ENCODE data around the gene GSE1.

The GSE1 gene

DNA sequence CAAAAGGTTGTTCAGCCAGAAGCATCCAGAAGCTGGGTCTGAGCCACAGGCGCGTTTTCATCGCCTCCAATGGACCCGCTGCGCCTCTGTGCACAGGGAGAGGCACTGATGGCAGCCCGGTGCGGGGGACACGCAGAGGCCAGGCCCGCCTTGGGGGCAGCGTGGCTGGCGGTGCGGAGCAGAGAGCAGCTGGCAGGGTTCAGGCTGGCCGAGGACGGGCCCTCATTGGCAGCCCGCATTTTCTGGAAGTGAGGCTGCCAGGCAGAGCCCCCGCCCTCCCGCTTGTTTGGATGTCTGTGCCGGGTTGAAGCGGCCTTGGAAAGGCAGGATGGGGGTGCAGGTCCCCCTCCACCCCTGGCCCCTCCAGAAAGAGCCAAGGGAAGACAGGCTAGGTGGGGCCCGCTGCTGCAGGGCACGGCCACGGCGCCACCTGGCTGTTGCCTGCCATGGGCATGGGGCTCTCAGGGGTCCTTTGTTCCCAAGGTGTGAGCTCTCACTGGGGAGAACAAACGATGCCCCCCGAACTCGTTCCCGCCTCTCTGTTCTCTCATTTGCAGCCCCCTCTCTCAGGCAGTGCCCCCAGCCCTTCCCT, 18.8 kb downstream of the GSE1 start:
- no peak overlapping the region for H3K4me3 ChIP-seq (ENCODE audit: low read depth, low read length)
- CTCF ChIA-PET, result interaction anchor here (0.6 to 1.2 kb wide), 2 partner anchors 16 to 210 kb away, joined by 3 read pairs; no protein-coding TSS in a partner anchor

DNA sequence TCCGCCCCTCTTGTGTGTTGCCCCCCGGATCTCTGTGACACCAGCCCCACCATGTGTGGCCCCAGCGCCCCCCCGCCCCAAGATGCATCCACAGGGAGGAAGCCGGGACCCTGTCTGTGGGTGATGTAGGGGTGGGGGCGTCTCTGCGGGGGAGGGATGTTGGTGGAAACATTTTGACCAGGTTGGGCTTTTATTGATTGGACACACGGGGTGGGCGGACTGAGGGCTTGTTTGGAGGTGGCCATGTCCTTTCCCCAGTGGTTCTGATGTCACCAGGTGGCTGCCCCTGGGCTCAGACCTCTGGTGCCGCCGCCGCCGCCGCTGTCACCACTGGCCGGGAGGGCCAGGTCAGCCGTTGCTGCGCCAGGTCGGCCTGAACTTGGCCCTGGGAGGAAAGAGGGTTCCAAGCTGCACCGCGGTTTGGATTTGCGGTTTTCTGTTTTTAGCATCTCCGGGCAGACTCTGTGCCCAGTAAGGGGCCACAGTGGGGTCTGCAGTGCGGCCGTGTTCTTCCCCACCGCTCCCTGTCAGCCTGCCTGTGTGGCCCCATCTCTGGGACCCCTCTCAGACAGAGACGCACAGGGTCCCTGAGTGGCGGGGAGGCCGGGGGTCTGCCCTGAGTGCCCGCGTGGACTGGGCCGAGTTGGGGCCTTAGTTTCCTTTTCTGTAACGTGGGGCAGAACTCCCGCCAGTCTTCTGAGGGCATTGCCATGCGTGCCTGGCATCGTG, 19.8 kb downstream of the GSE1 start:
- Histone ChIP-seq H3K9me3 (ENCODE audit: control insufficient read depth, insufficient read depth, low read depth, low read length) (no peaks in the 10 kb centered on the region), H3K4me3 (ENCODE audit: low read depth, low read length) (no peak overlapping the region), H3K27ac (ENCODE audit: extremely low read depth, low read depth, low read length) (no peak overlapping the region), H3K36me3 (ENCODE audit: control insufficient read depth in 2 of 2, insufficient read depth in 1 of 2, low read length in 2 of 2) (peaks cover 0 to 84% of the 10 kb centered on the region in 2 experiments; a peak in 1 of 3 replicates), H3K4me1 (ENCODE audit: control insufficient read depth, insufficient read depth, low read length) (no peaks in the 10 kb centered on the region)
- ChIA-PET CTCF (interaction anchor here (0.5 to 1.2 kb wide), 3 partner anchors 15 to 211 kb away, joined by 3 read pairs; no protein-coding TSS in a partner anchor), POLR2A (no interaction called here)
- TF ChIP-seq ZFHX2 (tag by site-specific recombination; conservative IDR thresholded peaks at IDR 0.05), result peak; percentile 58
- TF ChIP-seq, protein P1, sequence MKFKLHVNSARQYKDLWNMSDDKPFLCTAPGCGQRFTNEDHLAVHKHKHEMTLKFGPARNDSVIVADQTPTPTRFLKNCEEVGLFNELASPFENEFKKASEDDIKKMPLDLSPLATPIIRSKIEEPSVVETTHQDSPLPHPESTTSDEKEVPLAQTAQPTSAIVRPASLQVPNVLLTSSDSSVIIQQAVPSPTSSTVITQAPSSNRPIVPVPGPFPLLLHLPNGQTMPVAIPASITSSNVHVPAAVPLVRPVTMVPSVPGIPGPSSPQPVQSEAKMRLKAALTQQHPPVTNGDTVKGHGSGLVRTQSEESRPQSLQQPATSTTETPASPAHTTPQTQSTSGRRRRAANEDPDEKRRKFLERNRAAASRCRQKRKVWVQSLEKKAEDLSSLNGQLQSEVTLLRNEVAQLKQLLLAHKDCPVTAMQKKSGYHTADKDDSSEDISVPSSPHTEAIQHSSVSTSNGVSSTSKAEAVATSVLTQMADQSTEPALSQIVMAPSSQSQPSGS (tag by site-specific recombination; IDR thresholded peaks at IDR 0.05; ENCODE audit: low read depth), result no peak
- TF ChIP-seq ZFP37 (tag by site-specific recombination; IDR thresholded peaks at IDR 0.05), result no peak
- TF ChIP-seq EGR2 (tag by site-specific recombination; IDR thresholded peaks at IDR 0.05; ENCODE audit: low read depth), result peak; percentile 57; the same call in 1 of the 2 replicates

More for the DNA sequence above, 18.8 kb downstream of the GSE1 start:
- POLR2A ChIA-PET, result no interaction called here
- TF ChIP-seq, protein P2, sequence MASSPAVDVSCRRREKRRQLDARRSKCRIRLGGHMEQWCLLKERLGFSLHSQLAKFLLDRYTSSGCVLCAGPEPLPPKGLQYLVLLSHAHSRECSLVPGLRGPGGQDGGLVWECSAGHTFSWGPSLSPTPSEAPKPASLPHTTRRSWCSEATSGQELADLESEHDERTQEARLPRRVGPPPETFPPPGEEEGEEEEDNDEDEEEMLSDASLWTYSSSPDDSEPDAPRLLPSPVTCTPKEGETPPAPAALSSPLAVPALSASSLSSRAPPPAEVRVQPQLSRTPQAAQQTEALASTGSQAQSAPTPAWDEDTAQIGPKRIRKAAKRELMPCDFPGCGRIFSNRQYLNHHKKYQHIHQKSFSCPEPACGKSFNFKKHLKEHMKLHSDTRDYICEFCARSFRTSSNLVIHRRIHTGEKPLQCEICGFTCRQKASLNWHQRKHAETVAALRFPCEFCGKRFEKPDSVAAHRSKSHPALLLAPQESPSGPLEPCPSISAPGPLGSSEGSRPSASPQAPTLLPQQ (tag by site-specific recombination; IDR thresholded peaks at IDR 0.05), result peak; percentile 92
- TF ChIP-seq ZFP69B (tag by site-specific recombination; IDR thresholded peaks at IDR 0.05) (peak; percentile 74), ZNF391 (tag by site-specific recombination; IDR thresholded peaks at IDR 0.05; ENCODE audit: borderline replicate concordance, low read depth) (no peak), ZNF324 (tag by site-specific recombination; IDR thresholded peaks at IDR 0.05) (no peak), ZNF404 (tag by site-specific recombination; IDR thresholded peaks at IDR 0.05) (no peak)
- H3K27ac ChIP-seq (ENCODE audit: extremely low read depth, low read depth, low read length), result no peak overlapping the region
- peaks cover 0 to 75% of the 10 kb centered on the region in 2 experiments; a peak in 1 of 3 replicates for H3K36me3 ChIP-seq (ENCODE audit: control insufficient read depth in 2 of 2, insufficient read depth in 1 of 2, low read length in 2 of 2)
- H3K4me1 ChIP-seq (ENCODE audit: control insufficient read depth, insufficient read depth, low read length), result no peaks in the 10 kb centered on the region
- H3K9me3 ChIP-seq (ENCODE audit: control insufficient read depth, insufficient read depth, low read depth, low read length), result no peaks in the 10 kb centered on the region

DNA sequence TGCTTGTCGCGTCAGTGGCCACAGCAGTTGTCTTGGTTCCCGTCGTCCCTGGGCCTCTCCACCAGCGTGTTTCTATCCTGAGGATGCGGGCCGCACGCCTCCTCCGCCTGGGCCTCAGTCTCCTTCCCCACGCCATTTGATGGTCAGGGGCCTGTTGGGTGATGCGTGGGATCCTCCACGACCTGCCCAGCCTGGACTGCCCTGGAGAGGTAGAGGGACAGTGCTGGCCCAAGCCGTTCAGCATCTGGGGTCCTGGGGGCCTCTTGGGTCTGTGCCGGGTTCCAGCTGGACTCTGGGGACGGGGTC, 20.3 kb downstream of the GSE1 start:
- POLR2A ChIA-PET, result no interaction called here
- Histone ChIP-seq H3K36me3 (ENCODE audit: control insufficient read depth in 2 of 2, insufficient read depth in 1 of 2, low read length in 2 of 2) (peaks cover 0 to 87% of the 10 kb centered on the region in 2 experiments; a peak in 1 of 3 replicates), H3K4me3 (ENCODE audit: low read depth, low read length) (no peak overlapping the region), H3K9me3 (ENCODE audit: control insufficient read depth, insufficient read depth, low read depth, low read length) (no peaks in the 10 kb centered on the region), H3K27ac (ENCODE audit: extremely low read depth, low read depth, low read length) (no peak overlapping the region), H3K4me1 (ENCODE audit: control insufficient read depth, insufficient read depth, low read length) (no peaks in the 10 kb centered on the region)
- no peak for TF ChIP-seq ZNF830 (tag by site-specific recombination; IDR thresholded peaks at IDR 0.05; ENCODE audit: low read depth)
- TF ChIP-seq ZNF530 (tag by site-specific recombination; IDR thresholded peaks at IDR 0.05; ENCODE audit: low read depth), result no peak
- no peak for TF ChIP-seq ZBTB48 (tag by site-specific recombination; IDR thresholded peaks at IDR 0.05)
- TF ChIP-seq KLF10 (tag by site-specific recombination; IDR thresholded peaks at IDR 0.05), result no peak
- no peak for TF ChIP-seq IKZF3 (tag by site-specific recombination; IDR thresholded peaks at IDR 0.05)
- no peak for TF ChIP-seq ZNF549 (tag by site-specific recombination; IDR thresholded peaks at IDR 0.05)
- TF ChIP-seq, protein P3, sequence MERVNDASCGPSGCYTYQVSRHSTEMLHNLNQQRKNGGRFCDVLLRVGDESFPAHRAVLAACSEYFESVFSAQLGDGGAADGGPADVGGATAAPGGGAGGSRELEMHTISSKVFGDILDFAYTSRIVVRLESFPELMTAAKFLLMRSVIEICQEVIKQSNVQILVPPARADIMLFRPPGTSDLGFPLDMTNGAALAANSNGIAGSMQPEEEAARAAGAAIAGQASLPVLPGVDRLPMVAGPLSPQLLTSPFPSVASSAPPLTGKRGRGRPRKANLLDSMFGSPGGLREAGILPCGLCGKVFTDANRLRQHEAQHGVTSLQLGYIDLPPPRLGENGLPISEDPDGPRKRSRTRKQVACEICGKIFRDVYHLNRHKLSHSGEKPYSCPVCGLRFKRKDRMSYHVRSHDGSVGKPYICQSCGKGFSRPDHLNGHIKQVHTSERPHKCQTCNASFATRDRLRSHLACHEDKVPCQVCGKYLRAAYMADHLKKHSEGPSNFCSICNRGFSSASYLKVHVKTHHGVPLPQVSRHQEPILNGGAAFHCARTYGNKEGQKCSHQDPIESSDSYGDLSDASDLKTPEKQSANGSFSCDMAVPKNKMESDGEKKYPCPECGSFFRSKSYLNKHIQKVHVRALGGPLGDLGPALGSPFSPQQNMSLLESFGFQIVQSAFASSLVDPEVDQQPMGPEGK (tag by site-specific recombination; IDR thresholded peaks at IDR 0.05), result no peak
- TF ChIP-seq ZNF555 (tag by site-specific recombination; conservative IDR thresholded peaks at IDR 0.05), result no peak
- no peak for TF ChIP-seq ZXDB (tag by site-specific recombination; IDR thresholded peaks at IDR 0.05)
- TF ChIP-seq ZNF19 (tag by site-specific recombination; IDR thresholded peaks at IDR 0.05; ENCODE audit: low read depth), result no peak
- TF ChIP-seq, protein P4, sequence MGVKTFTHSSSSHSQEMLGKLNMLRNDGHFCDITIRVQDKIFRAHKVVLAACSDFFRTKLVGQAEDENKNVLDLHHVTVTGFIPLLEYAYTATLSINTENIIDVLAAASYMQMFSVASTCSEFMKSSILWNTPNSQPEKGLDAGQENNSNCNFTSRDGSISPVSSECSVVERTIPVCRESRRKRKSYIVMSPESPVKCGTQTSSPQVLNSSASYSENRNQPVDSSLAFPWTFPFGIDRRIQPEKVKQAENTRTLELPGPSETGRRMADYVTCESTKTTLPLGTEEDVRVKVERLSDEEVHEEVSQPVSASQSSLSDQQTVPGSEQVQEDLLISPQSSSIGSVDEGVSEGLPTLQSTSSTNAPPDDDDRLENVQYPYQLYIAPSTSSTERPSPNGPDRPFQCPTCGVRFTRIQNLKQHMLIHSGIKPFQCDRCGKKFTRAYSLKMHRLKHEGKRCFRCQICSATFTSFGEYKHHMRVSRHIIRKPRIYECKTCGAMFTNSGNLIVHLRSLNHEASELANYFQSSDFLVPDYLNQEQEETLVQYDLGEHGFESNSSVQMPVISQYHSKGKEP (tag by site-specific recombination; IDR thresholded peaks at IDR 0.05), result no peak
- CTCF ChIA-PET, result interaction anchor here (0.5 kb wide), 1 partner anchor 76 kb away, joined by 3 read pairs; no protein-coding TSS in a partner anchor
